Thymus (tissue), 11 donors: Measurements from ENCODE around the gene LDAH. TPM values are rescaled to one million over a fixed set of nuclear protein-coding genes. Genes with fewer than 3 reads are reported as not detected.
A peak's percentile ranks its signal among the peaks of the same experiment; 100 is the strongest.

Source experiments
- DNase-seq, 9 donors: peaks; one replicate each; pipeline ENCODE4 v3.0.0-alpha.2; 2013; ENCODE audit warnings: low spot score in 9 of 9, low read depth in 6 of 9, missing footprints in 1 of 9
- H3K27ac ChIP-seq, 2 donors: one replicate each; pipeline ENCODE4 v1.5.1; 2013; ENCODE audit warnings: control low read depth in 1 of 2, low read depth in 1 of 2, low read length in 1 of 2, mild to moderate bottlenecking in 1 of 2, moderate library complexity in 1 of 2
- H3K27me3 ChIP-seq, 2 donors: one replicate each; pipeline ENCODE4 v1.5.1; 2013; ENCODE audit warnings: low read length in 1 of 2; ENCODE audit not compliant: control insufficient read depth in 2 of 2, insufficient read depth in 1 of 2
- H3K36me3 ChIP-seq, 2 donors: one replicate each; pipeline ENCODE4 v1.5.1; 2013; ENCODE audit warnings: low read length in 1 of 2, mild to moderate bottlenecking in 1 of 2, moderate library complexity in 1 of 2; ENCODE audit not compliant: control insufficient read depth in 2 of 2, insufficient read depth in 2 of 2
- H3K4me1 ChIP-seq, 2 donors: one replicate each; pipeline ENCODE4 v1.5.1; 2013; ENCODE audit warnings: low read length in 2 of 2; ENCODE audit not compliant: control insufficient read depth in 2 of 2, insufficient read depth in 2 of 2
- H3K4me3 ChIP-seq, 2 donors: one replicate each; pipeline ENCODE4 v1.5.1; 2013; ENCODE audit warnings: low read length in 2 of 2, control low read depth in 1 of 2, mild to moderate bottlenecking in 1 of 2
- H3K9me3 ChIP-seq, 2 donors: one replicate each; pipeline ENCODE4 v1.5.1; 2013; ENCODE audit warnings: low read length in 1 of 2, mild to moderate bottlenecking in 1 of 2; ENCODE audit not compliant: control insufficient read depth in 2 of 2, insufficient read depth in 1 of 2
- WGBS: extraction: QIAGEN DNeasy Blood & Tissue Kit; methylation state at CpG from one replicate; pipeline ENCODE4 v1.1.7; 2013; 5-methylcytosine and 5-hydroxymethylcytosine counted together
- polyA plus RNA-seq: library from polyadenylated mRNA; stranded (reverse); fragments of 200-250 nt; gene quantifications from one replicate; pipeline ENCODE4 v1.2.3, GENCODE V29; 2013
- total RNA-seq: library from RNA; stranded (reverse); fragments of 120-200 nt; gene quantifications from one replicate; pipeline ENCODE4 v1.2.4, GENCODE V29; 2013
- donor health status: healthy.

Gene LDAH
- total and polyA plus RNA-seq, 2 donors: 10.1 to 23.1 TPM

GRCh38 chr2:20635675-20636584 is 187.0 kb downstream of the LDAH start:
- Histone ChIP-seq H3K27ac (no peak overlapping the region), H3K4me1 (peaks cover 0 to 7% of the 10 kb centered on the region in 2 donors), H3K4me3 (no peak overlapping the region), H3K9me3 (no peaks in the 10 kb centered on the region), H3K27me3 (no peaks in the 10 kb centered on the region), H3K36me3 (peaks cover 0 to 4% of the 10 kb centered on the region in 2 donors)
- 64% methylated on average over 32 of the region's 32 CpGs for WGBS
- DNase-seq: peak in 5 of 9 donors; percentile 19 to 61 (median 23)

GRCh38 chr2:20635113-20635510 is 187.8 kb downstream of the LDAH start:
- Histone ChIP-seq H3K9me3 (no peaks in the 10 kb centered on the region), H3K27ac (no peak overlapping the region), H3K4me1 (peaks cover 0 to 7% of the 10 kb centered on the region in 2 donors), H3K36me3 (peaks cover 0 to 4% of the 10 kb centered on the region in 2 donors), H3K4me3 (no peak overlapping the region), H3K27me3 (no peaks in the 10 kb centered on the region)
- DNase-seq: no peak
- WGBS: 91% methylated on average over 5 of the region's 5 CpGs

- H3K4me1 ChIP-seq: peaks cover 0 to 7% of the 10 kb centered on the region in 2 donors
- H3K27me3 ChIP-seq: no peaks in the 10 kb centered on the region
- H3K36me3 ChIP-seq: peaks cover 0 to 4% of the 10 kb centered on the region in 2 donors
- H3K4me3 ChIP-seq: no peak overlapping the region
- H3K9me3 ChIP-seq: no peaks in the 10 kb centered on the region
- WGBS: 91% methylated on average over 9 of the region's 9 CpGs
- no peak for DNase-seq
- H3K27ac ChIP-seq: no peak overlapping the region
These were observed 188.3 kb downstream of the LDAH start for GRCh38 chr2:20634507-20635112.

Other genes with a start within 250 kb of the LDAH start
- 7.2 TPM for gene HS1BP3, start 172.0 kb downstream of the LDAH start, total RNA-seq
- 17.4 TPM for gene HS1BP3, start 172.0 kb downstream of the LDAH start, polyA plus RNA-seq
- gene GDF7, start 156.0 kb downstream of the LDAH start, total RNA-seq: 0.09 TPM
- 0.34 TPM for gene GDF7, start 156.0 kb downstream of the LDAH start, polyA plus RNA-seq
- 0.09 TPM for gene APOB, start 221.0 kb upstream of the LDAH start, total RNA-seq
- 0.07 TPM for gene APOB, start 221.0 kb upstream of the LDAH start, polyA plus RNA-seq